HepG2 (cell line): ENCODE measurements around the gene LRP1B. TPM values are rescaled to one million over a fixed set of nuclear protein-coding genes. Genes with fewer than 3 reads are reported as not detected.

ENCODE experiments used
- ATAC-seq: fragments of 200-7000 bp; cut with Tn5 transposase; 3 replicates; pipeline ENCODE4 v1.9.1; 2020; ENCODE audit warnings: mild to moderate bottlenecking, moderate library complexity
- BruUV-seq: library from RNA; stranded (reverse); fragments of 400-500 nt; replicated peaks from 2 replicates; lab custom pipeline; 2021; lab: Mats Ljungman, UMichigan
- CTCF ChIA-PET: fragments of 300-600 bp; formaldehyde crosslinking; extraction: SDS; loops from one replicate; lab custom pipeline; 2021; ENCODE audit warnings: low total read pairs, inconsistent platforms, low intra/inter-chr PET ratio; lab: Yijun Ruan, JAX
- POLR2A ChIA-PET: fragments of 350-600 bp; sonication (Branson Sonifier 250); formaldehyde crosslinking; loops from one replicate; lab custom pipeline; 2020; ENCODE audit warnings: antibody characterized with exemption, inconsistent platforms; lab: Yijun Ruan, JAX
- DNase-seq: peaks from one replicate; pipeline ENCODE4 v3.0.0-alpha.2; 2015; ENCODE audit warnings: low spot score
- FAIRE-seq: peaks from 3 replicates; lab custom pipeline; 2011; peaks lifted over from hg19 to GRCh38; lab: Jason Lieb, UNC
- H2AFZ ChIP-seq: one replicate; pipeline ENCODE4 v1.6.1; 2011; ENCODE audit warnings: low read length, inconsistent platforms
- H3K27ac ChIP-seq: fragments of 300-600 bp; 3 replicates; pipeline ENCODE4 v1.8.0; 2011; ENCODE audit warnings: mixed run types, mild to moderate bottlenecking, mixed read lengths, low read length, inconsistent platforms; ENCODE audit not compliant: insufficient read depth; ENCODE audit errors: extremely low read length
- H3K27me3 ChIP-seq, 2 experiments: fragments of 200-600 bp in 1 of 2; 2 replicates in 1 of 2; 3 replicates in 1 of 2; pipeline versions ENCODE4 v1.6.0 to v1.8.0; 2011; ENCODE audit warnings: low read length in 2 of 2, mild to moderate bottlenecking in 2 of 2, moderate library complexity in 2 of 2, inconsistent platforms in 1 of 2; ENCODE audit not compliant: insufficient read depth in 2 of 2, control insufficient read depth in 1 of 2
- H3K36me3 ChIP-seq, 2 experiments: fragments of 200-600 bp in 1 of 2; replicated peaks in 1 of 2; 2 replicates in 1 of 2; 3 replicates in 1 of 2; pipeline versions ENCODE4 v1.5.1 to v1.8.0; 2011; ENCODE audit warnings: low read length in 2 of 2, inconsistent platforms in 1 of 2; ENCODE audit not compliant: insufficient read depth in 2 of 2, control insufficient read depth in 1 of 2
- H3K4me1 ChIP-seq: 2 replicates; pipeline ENCODE4 v1.5.1; 2012; ENCODE audit warnings: low read length, inconsistent platforms; ENCODE audit not compliant: insufficient read depth
- H3K4me2 ChIP-seq: 2 replicates; pipeline ENCODE4 v1.6.0; 2011; ENCODE audit warnings: low read depth, low read length, inconsistent platforms
- H3K4me3 ChIP-seq, 3 experiments: fragments of 200-600 bp in 1 of 3; sonication (generic), shearing (Covaris generic) in 1 of 3; replicated peaks in 1 of 3; 2 replicates each; pipeline ENCODE4 v1.5.1; 2011 to 2016; ENCODE audit warnings: low read length in 3 of 3, inconsistent platforms in 2 of 3, low read depth in 2 of 3, mild to moderate bottlenecking in 2 of 3, control low read depth in 1 of 3, mixed read lengths in 1 of 3; ENCODE audit not compliant: insufficient read depth in 1 of 3
- H3K79me2 ChIP-seq: one replicate; pipeline ENCODE4 v1.6.1; 2011; ENCODE audit warnings: low read length, inconsistent platforms; ENCODE audit not compliant: insufficient read depth
- H3K9ac ChIP-seq: 2 replicates; pipeline ENCODE4 v1.6.0; 2011; ENCODE audit warnings: mild to moderate bottlenecking, low read depth, low read length, inconsistent platforms; ENCODE audit not compliant: insufficient read depth
- H3K9me3 ChIP-seq: 2 replicates; pipeline ENCODE4 v1.5.1; 2012; ENCODE audit warnings: mild to moderate bottlenecking, low read length
- H4K20me1 ChIP-seq: 2 replicates; pipeline ENCODE4 v1.6.0; 2011; ENCODE audit warnings: inconsistent platforms, mild to moderate bottlenecking, low read length, moderate library complexity; ENCODE audit not compliant: insufficient read depth
- CHCHD3 ChIP-seq: sonication (generic); formaldehyde crosslinking; IDR thresholded peaks from 2 replicates; pipeline ENCODE4 v1.8.0; 2022; ENCODE audit warnings: mild to moderate bottlenecking, missing genetic modification reagents, moderate library complexity
- HINFP ChIP-seq: sonication (generic); formaldehyde crosslinking; IDR thresholded peaks from 2 replicates; pipeline ENCODE4 v1.4.0; 2020; ENCODE audit warnings: low read depth, mild to moderate bottlenecking, missing genetic modification reagents
- HNRNPH1 ChIP-seq: fragments of 200-400 bp; formaldehyde crosslinking; optimal IDR thresholded peaks from 2 replicates; pipeline ENCODE3; 2017; ENCODE audit warnings: mild to moderate bottlenecking, low read depth, low read length
- NPAS2 ChIP-seq: sonication (generic); formaldehyde crosslinking; IDR thresholded peaks from 2 replicates; pipeline ENCODE4 v1.8.0; 2022; ENCODE audit warnings: mild to moderate bottlenecking, missing genetic modification reagents, borderline replicate concordance
- PCBP1 ChIP-seq: fragments of 200-400 bp; formaldehyde crosslinking; IDR thresholded peaks from 2 replicates; pipeline ENCODE4 v1.6.1; 2017; ENCODE audit warnings: mild to moderate bottlenecking, low read depth, low read length, borderline replicate concordance
- PLSCR1 ChIP-seq: sonication (generic); formaldehyde crosslinking; IDR thresholded peaks from 2 replicates; pipeline ENCODE4 v1.5.0; 2020; ENCODE audit warnings: missing genetic modification reagents, mild to moderate bottlenecking, borderline replicate concordance
- PPARG ChIP-seq: conservative IDR thresholded peaks from 2 replicates; pipeline ENCODE4 v1.6.1; 2016; ENCODE audit warnings: missing biosample characterization, missing genetic modification reagents
- ZNF431 ChIP-seq: sonication (generic); formaldehyde crosslinking; IDR thresholded peaks from 2 replicates; pipeline ENCODE4 v1.9.0; 2022; ENCODE audit warnings: missing genetic modification reagents, low read depth, mild to moderate bottlenecking, borderline replicate concordance
- ZNF616 ChIP-seq: sonication (generic); formaldehyde crosslinking; IDR thresholded peaks from 2 replicates; pipeline ENCODE4 v1.5.0; 2020; ENCODE audit warnings: low read depth, mild to moderate bottlenecking, missing genetic modification reagents
- WGBS: methylation state at CpG from one replicate; pipeline ENCODE4 v1.1.6; 2017; ENCODE audit warnings: low lambda C conversion rate; 5-methylcytosine and 5-hydroxymethylcytosine counted together
- in situ Hi-C: cut with HindIII; loops from 2 replicates; pipeline ENCODE4 v1.10.0; 2017; ENCODE audit warnings: low pct_unique_long_range_greater_than_20kb; ENCODE audit not compliant: extremely low pct_ligation_motif_present
- intact Hi-C: fragments of 100-400 bp; cut with micrococcal nuclease; formaldehyde crosslinking; loops from one replicate; pipeline ENCODE4 v1.10.0; 2022; ENCODE audit not compliant: unreplicated experiment
- polyA plus RNA-seq, 8 experiments: library from polyadenylated mRNA; depleted of rRNA in 3 of 8; stranded (reverse) in 7 of 8; unstranded in 1 of 8; fragments of >200 nt; fragmentation: Illumina TruSeq in 4 of 8; extraction: Trizol in 4 of 8; gene quantifications; 2 replicates each; pipeline versions ENCODE4 v1.2.1 to v1.2.3, GENCODE V29; 2011 to 2016; ENCODE audit warnings: low read depth in 4 of 8, missing spikeins in 1 of 8, mixed read lengths in 1 of 8; ENCODE audit not compliant: insufficient read depth in 1 of 8
- total RNA-seq, 5 experiments: library from RNA; depleted of rRNA; stranded (reverse); fragments of >200 nt; fragmentation: Illumina TruSeq; extraction: Trizol; gene quantifications; 2 replicates each; pipeline ENCODE4 v1.2.3, GENCODE V29; 2016; ENCODE audit warnings: low read depth in 1 of 5

The LRP1B gene
- total and polyA plus RNA-seq, 2 of the 13 experiments (the other 11 are each of a cell fraction or from before 2014, with no cell fraction given), result 0.04 TPM; not detected in 1

GRCh38 chr2:141517852-141518421 is 612.9 kb downstream of the LRP1B start:
- no peaks in the 10 kb centered on the region for H3K27me3 ChIP-seq
- DNase-seq (peak; percentile 45), ATAC-seq (peak; percentile 61; the same call in 2 of the 3 replicates), FAIRE-seq (no peak)
- no peak overlapping the region for H2AFZ ChIP-seq
- H4K20me1 ChIP-seq, result no peaks in the 10 kb centered on the region
- H3K4me1 ChIP-seq, result peaks cover 15% of the 10 kb centered on the region
- no peaks in the 10 kb centered on the region for H3K79me2 ChIP-seq
- 2% methylated on average over 2 of the region's 2 CpGs for WGBS
- intact Hi-C loops (no loop called here), in situ Hi-C loops (no loop called here)
- no peaks in the 10 kb centered on the region for H3K9me3 ChIP-seq
- no peak for TF ChIP-seq CHCHD3 (CRISPR knock-in tag)
- TF ChIP-seq PCBP1, result no peak
- no peak for TF ChIP-seq PLSCR1
- no peak for TF ChIP-seq NPAS2 (CRISPR knock-in tag)
- no peak for TF ChIP-seq HINFP (CRISPR knock-in tag)
- TF ChIP-seq ZNF431 (CRISPR knock-in tag), result no peak
- TF ChIP-seq HNRNPH1, result no peak
- TF ChIP-seq ZNF616 (CRISPR knock-in tag), result no peak
- TF ChIP-seq PPARG (CRISPR knock-in tag), result 0 out of 2 replicates have a peak, but pooled peaks have one; percentile 29
- H3K9ac ChIP-seq, result no peak overlapping the region
- no TSS peak for BruUV-seq
- ChIA-PET CTCF (no interaction called here), POLR2A (no interaction called here)
- no peak overlapping the region for H3K4me3 ChIP-seq
- no peak overlapping the region for H3K4me2 ChIP-seq
- H3K27ac ChIP-seq, result no peak overlapping the region
- no peaks in the 10 kb centered on the region for H3K36me3 ChIP-seq
